Stimulated activated naive CD8-positive, alpha-beta T cell treated with anti-CD3 and anti-CD28 coated beads, Interleukin-15, Interleukin-2, amounts not matched to agents 100 ng/mL and 50 ng/mL, for 24 hours (primary cell): Measurements from ENCODE around the gene TTC34.

Experiments used
- H3K27ac Mint-ChIP-seq: one replicate; pipeline ENCODE4 v1.8.0; 2021; ENCODE audit warnings: mild to moderate bottlenecking, mixed read lengths
- H3K27me3 Mint-ChIP-seq: one replicate; pipeline ENCODE4 v1.8.0; 2021; ENCODE audit warnings: mixed read lengths
- H3K36me3 Mint-ChIP-seq: one replicate; pipeline ENCODE4 v1.8.0; 2021; ENCODE audit warnings: low read depth, mixed read lengths
- H3K4me1 Mint-ChIP-seq: one replicate; pipeline ENCODE4 v1.8.0; 2021; ENCODE audit warnings: low read depth, mixed read lengths
- H3K4me3 Mint-ChIP-seq: one replicate; pipeline ENCODE4 v1.8.0; 2021; ENCODE audit warnings: mild to moderate bottlenecking, mixed read lengths
- H3K9me3 Mint-ChIP-seq: one replicate; pipeline ENCODE4 v1.8.0; 2021; ENCODE audit warnings: mixed read lengths

TTC34 gene

DNA sequence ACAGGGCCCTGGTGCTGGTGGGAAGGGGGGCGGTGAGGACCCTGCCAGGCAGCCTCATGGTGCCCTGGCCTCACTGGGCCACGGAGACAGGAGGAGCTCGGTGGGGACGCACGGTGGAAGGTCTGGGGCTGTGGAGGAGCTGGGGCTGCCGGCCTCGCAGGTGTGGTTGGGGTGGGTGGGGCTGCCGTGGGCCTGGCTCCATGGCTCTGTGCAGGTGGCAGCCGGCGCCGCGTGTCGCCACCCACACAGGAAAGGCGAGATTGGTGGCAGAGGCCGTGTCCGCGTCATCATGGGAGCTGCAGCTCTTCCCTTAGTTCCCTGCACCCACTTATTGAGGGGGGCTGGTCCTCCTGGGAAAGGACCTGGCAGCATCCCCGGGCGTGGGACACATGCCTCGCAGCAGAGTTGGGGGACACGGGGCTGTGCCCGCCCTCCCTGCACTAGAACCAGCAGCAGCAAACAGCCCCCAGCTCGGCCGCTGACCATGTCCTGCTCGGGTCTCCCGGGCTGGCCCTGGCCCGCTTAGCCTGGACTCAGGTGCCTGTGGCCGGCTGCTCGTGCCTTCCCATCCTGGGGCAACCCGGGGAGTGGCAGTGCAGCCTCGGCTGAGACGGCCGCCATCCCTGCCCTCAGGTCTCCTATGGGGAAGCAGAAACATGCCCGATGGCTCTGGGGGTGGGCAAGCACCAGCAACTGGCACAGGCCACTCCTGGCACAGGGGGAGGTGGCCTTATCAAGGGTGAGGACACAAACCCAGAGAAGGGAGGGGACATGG lies 7.5 kb upstream of the TTC34 start:
- Mint-ChIP-seq H3K36me3 (no peaks in the 10 kb centered on the region), H3K27ac (no peak overlapping the region), H3K4me3 (no peak overlapping the region), H3K27me3 (peaks cover 3% of the 10 kb centered on the region), H3K4me1 (no peaks in the 10 kb centered on the region), H3K9me3 (no peaks in the 10 kb centered on the region)

DNA sequence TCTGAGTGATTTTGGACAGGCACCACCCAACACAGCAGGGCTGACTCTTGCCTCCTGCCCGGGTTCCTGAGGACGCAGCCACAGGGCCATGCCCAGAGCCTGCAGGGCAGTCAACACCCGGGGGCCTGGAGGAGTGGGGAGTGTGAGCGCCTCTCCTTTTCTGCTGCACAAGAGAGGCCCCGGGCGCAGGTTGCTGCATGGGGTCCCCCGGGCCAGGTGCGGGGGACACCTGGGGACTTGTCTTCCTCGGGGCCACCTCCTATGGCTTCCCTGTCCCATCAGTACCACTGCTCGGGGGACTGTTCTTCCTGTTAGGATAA lies 6.9 kb upstream of the TTC34 start:
- H3K4me1 Mint-ChIP-seq, result no peaks in the 10 kb centered on the region
- no peak overlapping the region for H3K27ac Mint-ChIP-seq
- no peaks in the 10 kb centered on the region for H3K9me3 Mint-ChIP-seq

DNA sequence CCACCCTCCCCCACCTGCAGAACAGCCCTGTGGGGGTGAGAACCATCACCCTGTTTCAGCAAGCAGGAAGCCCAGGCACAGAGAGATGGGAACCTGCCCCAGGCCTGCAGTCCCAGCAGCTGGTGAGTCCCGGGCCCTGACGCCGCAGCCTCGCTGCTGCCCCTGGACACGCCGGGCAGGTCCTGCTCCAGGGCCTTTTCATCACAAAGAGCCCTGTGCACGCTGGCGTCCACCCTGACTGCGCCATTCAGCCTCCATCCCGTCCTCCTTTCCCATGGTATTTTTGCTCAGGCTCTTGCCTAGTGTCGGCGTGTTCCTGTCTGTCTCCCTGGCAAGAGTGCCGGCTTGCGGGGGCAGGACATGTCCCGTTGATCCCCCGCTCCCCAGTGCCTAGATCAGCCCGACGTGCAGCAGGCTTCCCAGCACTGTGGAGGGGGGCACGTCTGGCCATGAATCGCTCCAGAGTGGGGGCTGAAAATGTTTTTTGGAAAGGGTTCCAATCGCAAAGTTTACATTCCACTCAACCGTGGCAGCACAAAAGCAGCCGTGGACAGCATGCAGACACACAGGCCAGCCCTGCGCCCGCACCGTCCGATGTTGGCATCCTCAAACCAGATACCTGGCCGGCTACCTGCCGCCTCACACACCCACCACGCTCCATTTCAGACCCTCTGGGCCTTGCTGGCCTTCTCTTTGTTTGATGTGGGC lies 6.3 kb upstream of the TTC34 start:
- H3K4me1 Mint-ChIP-seq, result no peaks in the 10 kb centered on the region
- H3K9me3 Mint-ChIP-seq, result no peaks in the 10 kb centered on the region
- peaks cover 3% of the 10 kb centered on the region for H3K27me3 Mint-ChIP-seq

More for the DNA sequence above, 6.9 kb upstream of the TTC34 start:
- no peak overlapping the region for H3K4me3 Mint-ChIP-seq
- no peaks in the 10 kb centered on the region for H3K36me3 Mint-ChIP-seq
- peaks cover 3% of the 10 kb centered on the region for H3K27me3 Mint-ChIP-seq

DNA sequence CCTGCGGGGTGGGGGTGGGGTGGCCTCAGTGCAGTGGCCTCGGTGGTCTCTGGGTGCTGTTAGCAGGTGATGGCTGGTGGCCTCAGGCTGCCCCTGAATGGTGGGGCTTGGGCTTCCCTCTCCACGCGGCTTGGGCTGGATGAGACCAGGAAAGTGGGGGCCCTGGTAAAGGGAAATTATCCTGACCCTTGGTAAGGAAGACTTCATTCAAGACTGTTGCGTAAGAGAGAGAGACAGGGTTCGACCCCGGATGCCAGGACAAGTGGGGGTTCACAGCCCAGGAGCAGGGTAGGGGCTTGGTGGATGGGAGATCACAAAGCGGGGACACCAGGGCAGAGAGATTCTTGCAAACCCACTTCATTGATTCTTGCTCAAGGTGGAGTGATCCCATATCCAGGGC lies 5.5 kb upstream of the TTC34 start:
- H3K27me3 Mint-ChIP-seq, result no peaks in the 10 kb centered on the region
- H3K4me1 Mint-ChIP-seq, result no peaks in the 10 kb centered on the region
- no peaks in the 10 kb centered on the region for H3K9me3 Mint-ChIP-seq
- H3K36me3 Mint-ChIP-seq, result no peaks in the 10 kb centered on the region
- no peak overlapping the region for H3K27ac Mint-ChIP-seq
- H3K4me3 Mint-ChIP-seq, result no peak overlapping the region

More for the DNA sequence above, 6.3 kb upstream of the TTC34 start:
- no peak overlapping the region for H3K27ac Mint-ChIP-seq
- no peaks in the 10 kb centered on the region for H3K36me3 Mint-ChIP-seq
- no peak overlapping the region for H3K4me3 Mint-ChIP-seq

DNA sequence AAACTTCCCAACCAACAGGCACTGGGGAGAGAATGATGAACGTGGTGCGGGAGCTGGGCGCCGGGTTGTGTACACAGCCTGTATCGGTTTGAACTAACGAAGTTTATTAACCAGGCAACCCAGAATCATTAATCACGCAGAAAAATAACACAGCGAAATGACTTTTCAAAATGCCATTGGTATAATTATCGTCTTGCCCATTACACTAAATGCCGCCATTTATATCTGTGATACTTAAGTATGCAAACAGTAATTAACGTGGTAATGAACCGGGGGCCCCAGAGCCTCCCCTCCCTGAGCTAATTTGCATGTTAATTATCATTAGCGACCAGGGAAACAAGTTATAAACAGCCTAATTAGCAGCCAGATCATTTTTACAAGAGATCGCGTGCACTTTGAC lies 5.1 kb upstream of the TTC34 start:
- Mint-ChIP-seq H3K27ac (no peak overlapping the region), H3K27me3 (no peaks in the 10 kb centered on the region), H3K36me3 (no peaks in the 10 kb centered on the region), H3K9me3 (no peaks in the 10 kb centered on the region), H3K4me1 (peaks cover under 1% of the 10 kb centered on the region), H3K4me3 (no peak overlapping the region)

DNA sequence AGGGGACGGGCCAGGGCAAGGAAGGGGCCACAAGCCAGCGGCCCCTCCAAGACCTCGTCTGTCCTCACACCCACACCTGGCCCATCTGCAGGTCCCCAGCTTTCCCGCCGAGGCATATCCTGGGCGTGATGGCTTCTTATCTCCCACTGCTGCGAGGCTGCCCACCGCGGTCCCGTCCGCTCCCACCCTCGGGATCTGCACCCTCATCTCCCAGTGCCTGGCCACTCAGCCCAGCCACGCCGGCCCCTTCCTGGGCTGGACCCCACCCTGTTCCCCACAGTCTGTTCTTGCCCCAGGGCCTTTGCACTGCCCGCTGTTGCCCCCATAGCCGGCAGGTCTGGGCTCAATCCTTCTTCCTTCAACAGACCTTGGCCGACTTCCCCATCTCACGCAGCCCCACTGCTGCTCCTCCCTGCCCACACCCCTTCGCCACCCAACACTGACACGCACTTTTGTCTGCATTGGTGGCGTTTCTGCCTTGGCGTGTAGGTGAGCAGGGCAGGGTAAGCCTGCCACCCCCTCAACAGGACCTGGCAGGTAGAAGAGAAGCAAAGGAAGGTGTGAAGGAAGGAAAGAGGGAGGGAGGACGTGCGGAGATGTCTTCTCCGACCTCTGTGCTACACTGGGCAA lies 4.4 kb upstream of the TTC34 start:
- Mint-ChIP-seq H3K27ac (no peak overlapping the region), H3K4me1 (peaks cover 3% of the 10 kb centered on the region), H3K27me3 (no peaks in the 10 kb centered on the region), H3K4me3 (no peak overlapping the region), H3K9me3 (no peaks in the 10 kb centered on the region), H3K36me3 (no peaks in the 10 kb centered on the region)

DNA sequence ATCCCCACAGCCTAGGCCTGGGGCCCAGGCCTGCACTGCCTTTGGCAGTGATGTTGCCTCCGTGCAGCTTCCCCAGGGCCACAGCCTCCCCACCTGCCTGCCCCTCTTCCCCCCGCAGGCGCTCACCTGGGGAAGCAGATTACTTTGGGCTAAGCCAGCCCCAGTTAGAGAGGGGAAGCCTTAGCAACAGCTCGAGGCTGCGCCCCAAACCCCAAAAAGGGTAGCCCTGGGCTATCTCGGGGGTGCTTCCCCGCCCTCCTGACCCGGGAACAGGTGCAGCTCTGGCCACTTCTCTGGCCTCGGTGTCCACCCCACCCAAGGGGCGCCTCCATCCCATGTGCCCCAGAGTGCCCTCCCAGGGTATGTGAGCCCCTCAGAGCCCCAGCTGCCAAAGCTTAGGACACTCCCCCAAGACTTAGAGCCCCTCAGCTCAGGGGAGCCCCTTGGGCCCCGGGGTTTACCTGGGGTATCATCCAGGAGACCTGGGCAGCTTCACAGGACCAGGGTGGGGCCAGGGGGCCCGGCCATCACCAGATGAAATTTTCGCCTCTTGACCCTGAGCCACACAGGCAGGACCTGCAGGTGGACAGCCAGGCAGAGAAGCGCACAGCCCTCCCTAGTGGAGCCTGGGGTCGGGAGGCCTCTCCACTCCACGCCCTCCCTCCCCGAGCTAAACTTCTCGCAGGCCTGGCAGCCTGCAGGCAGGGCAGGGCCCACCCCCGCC lies 3.3 kb upstream of the TTC34 start:
- Mint-ChIP-seq H3K9me3 (no peaks in the 10 kb centered on the region), H3K27me3 (no peaks in the 10 kb centered on the region), H3K4me1 (peaks cover 3% of the 10 kb centered on the region), H3K36me3 (no peaks in the 10 kb centered on the region), H3K4me3 (no peak overlapping the region), H3K27ac (no peak overlapping the region)

DNA sequence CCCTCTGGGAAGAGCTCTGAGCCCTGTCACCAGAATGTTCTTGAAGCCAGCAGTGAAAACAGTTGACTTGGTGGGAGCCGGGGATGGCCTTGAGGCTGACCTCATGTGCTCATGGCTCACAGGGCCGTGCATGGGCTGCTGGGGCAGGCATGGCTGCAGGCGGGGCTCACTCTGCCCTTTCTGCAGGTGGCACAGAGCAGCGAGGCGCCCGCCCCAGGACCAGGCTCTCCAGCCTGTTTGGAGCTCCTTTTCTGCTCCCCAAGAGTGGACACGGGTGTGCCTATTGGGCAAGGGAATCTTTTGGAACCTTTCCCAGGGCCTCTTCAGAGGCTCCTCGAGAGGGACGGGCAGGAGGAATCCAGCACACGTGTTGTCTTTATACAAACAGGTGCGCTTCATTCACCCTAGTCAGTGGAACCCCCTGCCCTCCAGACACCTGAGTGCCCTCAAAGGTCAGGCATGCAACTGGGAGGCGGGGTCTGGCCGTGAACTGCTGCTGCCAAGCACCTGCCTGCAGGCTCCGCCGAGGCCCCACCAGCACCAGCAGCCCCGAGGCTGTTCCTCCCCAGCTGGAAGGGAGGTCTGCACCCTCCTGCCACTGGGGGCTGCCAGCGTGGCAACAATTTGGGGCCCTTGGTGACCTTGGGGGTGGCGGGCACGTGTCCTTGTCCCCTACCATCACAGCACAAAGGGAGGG lies 2.6 kb upstream of the TTC34 start:
- no peaks in the 10 kb centered on the region for H3K27me3 Mint-ChIP-seq
- H3K4me1 Mint-ChIP-seq, result peaks cover 3% of the 10 kb centered on the region
- H3K36me3 Mint-ChIP-seq, result no peaks in the 10 kb centered on the region
- no peak overlapping the region for H3K4me3 Mint-ChIP-seq
- no peak overlapping the region for H3K27ac Mint-ChIP-seq
- no peaks in the 10 kb centered on the region for H3K9me3 Mint-ChIP-seq

DNA sequence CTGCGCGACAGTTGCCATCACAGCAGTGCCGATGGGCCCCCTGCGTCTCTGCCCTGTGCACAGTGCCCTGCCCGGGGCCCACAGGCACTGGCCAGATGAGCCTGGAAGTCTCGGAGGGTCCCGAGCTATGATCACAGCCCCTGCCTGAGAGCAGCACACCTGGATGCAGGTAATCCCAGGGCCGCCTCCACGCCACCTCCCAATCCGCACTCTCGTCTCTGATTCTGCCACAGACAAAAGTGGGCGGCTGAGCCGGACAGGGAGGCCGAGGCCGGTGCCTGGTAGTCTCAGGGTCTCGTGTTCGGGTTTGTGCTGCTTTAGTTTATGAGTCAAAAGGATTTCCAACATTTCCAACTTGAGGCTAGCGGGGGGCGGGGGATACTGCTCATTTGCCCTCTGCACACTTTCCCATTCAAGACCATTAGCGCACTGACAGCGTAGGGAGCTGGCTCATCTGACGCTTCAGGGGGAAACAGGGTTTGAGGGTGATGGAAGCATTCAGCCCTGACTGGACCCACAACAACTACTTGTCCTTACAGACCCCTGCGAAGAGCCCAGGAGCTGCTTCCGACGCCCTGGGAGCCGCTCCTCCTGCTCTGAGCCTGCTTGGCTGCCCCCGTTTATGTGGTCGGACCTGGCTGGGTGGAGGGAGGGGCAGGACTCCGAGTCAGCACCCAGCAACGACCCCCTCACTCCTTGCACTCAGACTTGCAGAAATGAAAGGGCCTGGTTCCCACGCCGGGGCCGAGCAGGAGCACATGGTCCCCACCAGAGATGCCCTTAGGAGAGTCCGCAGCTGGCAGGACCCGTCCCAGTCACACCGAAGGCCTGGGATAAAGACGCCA lies 1.8 kb upstream of the TTC34 start:
- no peak overlapping the region for H3K4me3 Mint-ChIP-seq
- H3K9me3 Mint-ChIP-seq, result no peaks in the 10 kb centered on the region
- H3K27ac Mint-ChIP-seq, result no peak overlapping the region
- H3K4me1 Mint-ChIP-seq, result peaks cover 3% of the 10 kb centered on the region
- H3K27me3 Mint-ChIP-seq, result no peaks in the 10 kb centered on the region
- no peaks in the 10 kb centered on the region for H3K36me3 Mint-ChIP-seq

DNA sequence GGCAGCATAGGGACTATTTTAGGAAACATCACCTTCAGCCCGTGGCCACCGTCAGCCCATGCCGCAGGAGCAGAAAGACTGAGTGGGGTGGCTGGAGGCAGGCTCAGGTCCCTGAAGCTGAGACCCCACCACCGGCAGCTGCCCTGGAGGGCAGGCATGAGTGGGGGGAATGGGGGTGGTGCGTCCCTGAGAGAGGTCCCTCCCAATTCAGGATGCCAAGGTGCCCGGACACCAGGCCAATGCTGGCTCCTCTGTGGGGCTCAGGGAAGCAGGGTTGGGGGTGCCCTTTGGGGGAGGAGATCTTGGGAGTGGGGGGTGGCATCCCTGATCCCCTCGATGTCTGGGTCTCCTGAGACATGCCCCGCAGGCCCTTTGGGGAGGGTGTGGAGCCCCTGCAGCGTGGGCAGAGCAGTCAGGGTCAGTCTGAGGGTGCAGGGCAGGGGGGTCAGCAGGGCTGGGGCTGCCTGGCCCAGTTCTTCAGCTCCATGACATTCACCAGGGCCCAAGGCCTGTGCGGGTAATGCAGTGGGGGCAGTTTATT lies 998 bp upstream of the TTC34 start:
- Mint-ChIP-seq H3K4me1 (peaks cover 3% of the 10 kb centered on the region), H3K36me3 (no peaks in the 10 kb centered on the region), H3K4me3 (no peak overlapping the region), H3K27ac (no peak overlapping the region), H3K27me3 (no peaks in the 10 kb centered on the region), H3K9me3 (no peaks in the 10 kb centered on the region)

DNA sequence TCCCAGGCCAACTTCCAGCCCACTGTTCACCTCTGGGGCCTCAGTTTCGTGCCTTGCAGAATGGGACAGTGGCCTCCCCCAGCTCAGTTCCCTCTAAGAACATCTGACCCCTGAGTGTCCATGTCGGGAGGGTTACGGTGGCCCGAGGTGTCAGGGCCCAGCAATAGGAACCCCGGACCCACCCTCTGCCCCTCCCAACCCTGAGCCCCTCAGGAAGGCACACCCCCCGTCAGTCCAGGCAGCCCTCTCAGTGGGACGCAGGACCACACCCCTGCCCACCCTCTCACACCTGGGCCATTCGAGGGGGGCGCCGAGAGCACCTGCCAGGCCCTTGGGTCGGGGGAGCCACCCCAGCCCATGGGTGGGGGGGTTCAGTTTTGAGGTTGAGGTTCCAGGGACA lies 447 bp downstream of the TTC34 start:
- H3K9me3 Mint-ChIP-seq, result no peaks in the 10 kb centered on the region
- no peak overlapping the region for H3K4me3 Mint-ChIP-seq
- no peak overlapping the region for H3K27ac Mint-ChIP-seq
- peaks cover 3% of the 10 kb centered on the region for H3K4me1 Mint-ChIP-seq
- H3K36me3 Mint-ChIP-seq, result no peaks in the 10 kb centered on the region
- peaks cover 8% of the 10 kb centered on the region for H3K27me3 Mint-ChIP-seq

DNA sequence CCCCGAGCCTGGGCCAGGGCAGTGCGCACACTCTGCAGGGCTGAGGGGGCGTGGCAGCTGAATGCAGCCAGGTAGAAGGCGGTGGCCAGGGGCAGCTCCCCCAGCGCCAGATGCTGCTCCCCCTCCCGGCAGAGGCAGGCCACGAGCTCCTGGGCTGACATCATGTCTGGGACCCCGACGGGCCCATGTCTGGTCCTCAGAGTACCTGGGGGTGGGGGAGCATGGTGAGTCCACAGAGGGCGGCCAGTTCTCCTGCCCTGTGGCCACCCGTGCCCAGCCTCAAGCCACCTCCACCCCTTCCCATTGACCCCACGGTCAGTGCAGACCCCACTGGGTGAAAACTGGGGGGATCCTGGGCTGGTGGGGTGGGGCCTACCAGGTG lies 838 bp downstream of the TTC34 start:
- Mint-ChIP-seq H3K4me1 (peaks cover 3% of the 10 kb centered on the region), H3K27ac (no peak overlapping the region), H3K4me3 (no peak overlapping the region), H3K36me3 (no peaks in the 10 kb centered on the region), H3K9me3 (no peaks in the 10 kb centered on the region), H3K27me3 (peaks cover 8% of the 10 kb centered on the region)

DNA sequence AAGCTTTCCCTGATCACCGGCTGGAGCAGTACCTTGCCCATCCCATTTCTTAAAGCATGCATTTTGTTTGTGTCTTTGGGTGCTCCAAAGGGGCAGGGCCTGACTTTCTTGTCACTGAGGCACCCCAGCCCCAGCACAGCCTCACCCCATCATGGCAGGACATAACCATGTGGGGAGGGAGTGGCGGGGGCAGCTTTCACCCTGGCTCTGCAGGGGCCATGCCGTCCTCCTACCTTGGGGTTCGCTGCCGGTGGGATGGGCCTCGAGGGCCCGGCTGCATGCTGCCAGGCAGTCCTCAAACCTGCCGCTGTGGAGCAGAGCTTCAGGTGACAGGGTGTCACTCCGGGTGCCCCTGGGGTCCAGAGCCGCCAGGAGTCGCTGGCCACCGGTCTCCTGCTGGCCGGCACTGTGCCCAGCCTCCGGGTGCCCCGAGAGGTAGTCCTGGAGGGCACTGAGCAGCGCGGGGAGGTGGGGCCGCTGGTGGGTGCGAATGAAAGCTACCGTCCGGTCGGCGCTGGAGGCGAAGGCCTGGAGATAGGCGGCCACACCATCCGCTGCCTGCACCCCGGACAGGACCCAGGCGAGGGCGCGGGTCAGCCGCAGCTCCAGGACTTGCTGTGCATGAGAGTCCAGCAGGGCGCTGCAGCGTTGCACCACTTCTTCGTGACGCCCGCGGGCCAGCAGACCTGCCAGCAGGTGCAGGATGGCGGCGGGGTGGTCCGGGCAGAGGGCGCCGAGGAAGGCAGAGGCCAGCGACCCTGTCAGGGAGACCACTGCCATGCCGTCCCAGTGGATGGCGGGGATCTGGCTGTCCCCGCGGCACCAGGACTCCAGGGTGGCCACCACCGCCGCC lies 1.5 kb downstream of the TTC34 start:
- Mint-ChIP-seq H3K36me3 (no peaks in the 10 kb centered on the region), H3K4me1 (peaks cover 3% of the 10 kb centered on the region), H3K27ac (no peak overlapping the region), H3K4me3 (no peak overlapping the region), H3K27me3 (peaks cover 8% of the 10 kb centered on the region), H3K9me3 (no peaks in the 10 kb centered on the region)
